Stomach (tissue), 19 donors: ENCODE measurements around the gene TRPM3. TPM values are rescaled to one million over a fixed set of nuclear protein-coding genes. Genes with fewer than 3 reads are reported as not detected.

Experiments
- DNase-seq, 2 donors: peaks; one replicate each; pipeline versions ENCODE4 v3.0.0 to v3.0.0-alpha.2; 2013 to 2019
- H3K27ac ChIP-seq, 5 donors: fragments of 200-600 bp in 4 of 5; sonication (generic) in 4 of 5; one replicate each; pipeline ENCODE4 v1.5.1; 2013 to 2019; ENCODE audit warnings: mild to moderate bottlenecking in 1 of 5, moderate library complexity in 1 of 5
- H3K27me3 ChIP-seq, 3 donors: fragments of 200-600 bp; sonication (generic); one replicate each; pipeline ENCODE4 v1.5.1; 2017 to 2019; ENCODE audit warnings: mixed run types in 1 of 3
- H3K36me3 ChIP-seq, 4 donors: fragments of 200-600 bp; sonication (generic); 1 replicate in 3 of 4; 2 replicates in 1 of 4; pipeline ENCODE4 v1.5.1; 2016 to 2019
- H3K4me1 ChIP-seq, 4 donors: fragments of 200-600 bp; sonication (generic); one replicate each; pipeline ENCODE4 v1.5.1; 2016 to 2019
- H3K4me3 ChIP-seq, 4 donors: fragments of 200-600 bp; sonication (generic) in 3 of 4; one replicate each; pipeline ENCODE4 v1.5.1; 2016 to 2019; ENCODE audit warnings: mild to moderate bottlenecking in 1 of 4
- H3K9me3 ChIP-seq, 4 donors: fragments of 200-600 bp; sonication (generic); one replicate each; pipeline ENCODE4 v1.5.1; 2016 to 2019
- EP300 ChIP-seq: sonication (generic); formaldehyde crosslinking; IDR thresholded peaks from one replicate; pipeline ENCODE4 v1.6.1; 2017; ENCODE audit warnings: antibody characterized with exemption
- POLR2A ChIP-seq, 4 donors: fragments of 450-650 bp; IDR thresholded peaks; one replicate each; pipeline ENCODE4 v1.6.1; 2016; ENCODE audit warnings: antibody characterized with exemption in 4 of 4, control low read depth in 2 of 4, mild to moderate bottlenecking in 1 of 4, moderate library complexity in 1 of 4
- POLR2AphosphoS5 ChIP-seq, 3 donors: sonication (generic); formaldehyde crosslinking; IDR thresholded peaks; one replicate each; pipeline ENCODE4 v1.6.1; 2016; ENCODE audit warnings: antibody characterized with exemption in 3 of 3
- WGBS, 5 donors: extraction: QIAGEN DNeasy Blood & Tissue Kit in 3 of 5; methylation state at CpG; one replicate each; pipeline versions ENCODE4 v1.1.5 to v1.1.7; 2013 to 2018; 5-methylcytosine and 5-hydroxymethylcytosine counted together
- intact Hi-C: fragments of 100-400 bp; cut with DNase I; formaldehyde crosslinking; loops from one replicate; pipeline ENCODE4 v1.15.1; 2023; ENCODE audit warnings: low total_unique reads
- long read RNA-seq, 10 donors: transcript quantifications; one replicate each; lab custom pipeline, GENCODE V29; 2026
- polyA plus RNA-seq, 3 donors: library from polyadenylated mRNA; stranded (reverse); fragments of 200-250 nt; gene quantifications; one replicate each; pipeline ENCODE4 v1.2.3, GENCODE V29; 2013
- total RNA-seq, 5 donors: library from RNA; depleted of rRNA; stranded (reverse); fragments of >200 nt; gene quantifications; one replicate each; pipeline versions ENCODE4 v1.1.0 to v1.2.3, GENCODE V29; 2014 to 2016
- TF ChIP-seq, protein P1 (sequence below), 7 experiments: fragments of 450-650 bp in 4 of 7; fragments of 200-600 bp in 3 of 7; sonication (generic) in 3 of 7; IDR thresholded peaks; one replicate each; pipeline ENCODE4 v1.5.1; 2016 to 2019; ENCODE audit warnings: antibody characterized with exemption in 7 of 7, control low read depth in 2 of 7, mild to moderate bottlenecking in 1 of 7
- donor health status: healthy with polysubstance abuse.
- donor health status: Bipolar disorder and iron deficiency.
- donor health status: healthy.

Gene TRPM3
- total RNA-seq (1 to 10 TPM; 1.4 to 6.2 (median 2.3) TPM), polyA plus RNA-seq (under 1 TPM; 0.03 to 0.50 (median 0.15) TPM)
- long read RNA-seq, donor 1: 0 reads
- long read RNA-seq, donor 2: 0 reads
- long read RNA-seq, donor 3: 0 reads
- long read RNA-seq, donor 4: 0 reads
- long read RNA-seq, donor 5: 0 reads
- long read RNA-seq, donor 6: 0 reads
- long read RNA-seq, donor 7: 0 reads
- long read RNA-seq, donor 8: 0 reads
- long read RNA-seq, donor 9: 0 reads
- long read RNA-seq, donor 10: 0 reads

DNA sequence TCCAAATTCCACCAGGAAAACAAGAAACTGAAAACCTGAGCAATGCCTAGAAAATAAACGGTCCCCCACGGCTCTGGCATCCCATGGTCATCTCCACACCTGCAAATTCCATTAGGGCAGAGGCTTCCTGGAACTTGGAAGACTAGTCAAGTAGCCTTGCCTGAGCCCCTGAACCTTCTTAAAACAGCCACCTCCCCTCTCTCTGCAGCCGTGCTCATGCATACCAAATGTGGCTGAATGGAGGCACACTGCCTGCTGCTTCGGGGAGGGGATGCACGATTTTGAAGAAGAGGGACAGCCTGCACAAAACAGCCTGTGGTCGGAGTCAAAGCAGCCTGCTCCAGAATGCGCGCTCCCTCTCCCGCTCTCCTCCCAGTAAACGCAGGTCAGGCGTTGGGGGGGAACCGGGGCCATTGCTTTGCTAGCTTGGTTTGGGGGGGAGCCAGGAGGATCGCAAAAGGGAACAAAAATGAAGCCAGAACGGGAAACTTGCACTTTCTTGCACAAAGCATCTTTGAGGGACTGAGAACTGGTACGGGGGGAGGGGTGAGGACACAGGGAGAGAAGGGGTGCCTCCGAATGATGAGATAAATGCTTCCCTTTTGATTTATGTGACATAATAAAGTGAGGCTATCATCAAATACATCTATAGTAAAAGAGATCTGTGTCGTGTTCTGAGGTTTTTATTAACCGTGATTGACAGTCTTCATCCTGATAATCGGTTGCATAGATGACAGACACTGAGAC lies at the start of gene TRPM3:
TSS of gene TRPM3 (minus strand) at position 347 of the 747 bp plus-strand sequence. CDS start at position 80, 267 bp downstream.
- intact Hi-C loops: no loop called here
- TF ChIP-seq POLR2A (IDR thresholded peaks at IDR 0.05) (no peak), POLR2AphosphoS5 (IDR thresholded peaks at IDR 0.05) (no peak), EP300 (no peak)
- TF ChIP-seq, protein P1, sequence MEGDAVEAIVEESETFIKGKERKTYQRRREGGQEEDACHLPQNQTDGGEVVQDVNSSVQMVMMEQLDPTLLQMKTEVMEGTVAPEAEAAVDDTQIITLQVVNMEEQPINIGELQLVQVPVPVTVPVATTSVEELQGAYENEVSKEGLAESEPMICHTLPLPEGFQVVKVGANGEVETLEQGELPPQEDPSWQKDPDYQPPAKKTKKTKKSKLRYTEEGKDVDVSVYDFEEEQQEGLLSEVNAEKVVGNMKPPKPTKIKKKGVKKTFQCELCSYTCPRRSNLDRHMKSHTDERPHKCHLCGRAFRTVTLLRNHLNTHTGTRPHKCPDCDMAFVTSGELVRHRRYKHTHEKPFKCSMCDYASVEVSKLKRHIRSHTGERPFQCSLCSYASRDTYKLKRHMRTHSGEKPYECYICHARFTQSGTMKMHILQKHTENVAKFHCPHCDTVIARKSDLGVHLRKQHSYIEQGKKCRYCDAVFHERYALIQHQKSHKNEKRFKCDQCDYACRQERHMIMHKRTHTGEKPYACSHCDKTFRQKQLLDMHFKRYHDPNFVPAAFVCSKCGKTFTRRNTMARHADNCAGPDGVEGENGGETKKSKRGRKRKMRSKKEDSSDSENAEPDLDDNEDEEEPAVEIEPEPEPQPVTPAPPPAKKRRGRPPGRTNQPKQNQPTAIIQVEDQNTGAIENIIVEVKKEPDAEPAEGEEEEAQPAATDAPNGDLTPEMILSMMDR (IDR thresholded peaks at IDR 0.05): no peak
- Histone ChIP-seq H3K27me3 (peaks cover 0 to 35% (median 9%) of the 10 kb centered on the region in 3 donors), H3K9me3 (no peaks in the 10 kb centered on the region), H3K4me3 (no peak within 1 kb of the TSS), H3K27ac (no peak within 1 kb of the TSS), H3K36me3 (no peaks in the 10 kb centered on the region), H3K4me1 (peaks cover 0 to 11% (median 2%) of the 10 kb centered on the region in 4 donors)
- peak in 1 of 2 donors; percentile 7 for DNase-seq
- 3 to 6% (median 6%) methylated on average over 19 of the region's 19 CpGs for WGBS, 5 donors

DNA sequence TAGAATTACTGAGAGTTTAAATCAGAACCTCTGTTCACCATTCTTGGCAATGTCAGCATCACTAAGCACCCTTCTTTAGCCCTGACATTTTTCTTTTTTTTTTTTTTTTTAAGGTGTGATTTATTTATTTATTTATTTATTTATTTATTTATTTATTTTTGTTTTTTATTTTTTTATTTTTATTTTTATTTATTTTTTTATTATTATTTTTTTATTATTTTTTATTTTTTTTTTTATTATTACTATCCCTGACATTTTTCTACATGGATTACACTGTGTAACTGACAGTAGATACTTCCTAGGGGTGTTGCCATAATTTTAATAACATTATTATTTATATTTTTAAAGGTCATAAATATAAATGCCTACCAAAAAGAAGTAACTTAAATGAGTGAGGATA lies 47.0 kb upstream of the TRPM3 start:
- H3K4me1 ChIP-seq: no peaks in the 10 kb centered on the region
- H3K27me3 ChIP-seq: no peaks in the 10 kb centered on the region
- TF ChIP-seq POLR2A (IDR thresholded peaks at IDR 0.05) (no peak), EP300 (no peak), POLR2AphosphoS5 (IDR thresholded peaks at IDR 0.05) (no peak)
- TF ChIP-seq, protein P1 (IDR thresholded peaks at IDR 0.05): no peak
- H3K9me3 ChIP-seq: no peaks in the 10 kb centered on the region
- H3K36me3 ChIP-seq: no peaks in the 10 kb centered on the region
- H3K27ac ChIP-seq: no peak overlapping the region
- intact Hi-C loops: no loop called here
- no peak overlapping the region for H3K4me3 ChIP-seq
- DNase-seq: no peak

DNA sequence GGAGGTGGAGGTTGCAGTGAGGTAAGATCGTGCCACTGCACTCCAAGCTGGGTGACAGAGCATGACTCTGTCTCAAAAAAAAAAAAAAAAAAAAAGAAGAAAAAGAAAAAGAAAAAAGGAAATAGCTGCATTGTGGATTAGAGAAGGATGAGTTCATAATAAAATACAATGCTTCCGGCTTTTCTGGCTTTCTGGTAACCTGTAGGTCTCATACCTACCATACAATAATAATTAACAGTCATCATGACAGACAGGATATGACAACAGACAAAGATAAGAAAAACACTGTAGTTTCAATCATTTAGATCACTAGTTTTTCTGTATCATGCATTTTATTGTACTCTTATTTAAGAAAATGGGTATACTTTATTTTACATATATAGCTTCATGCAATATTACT lies 40.7 kb upstream of the TRPM3 start:
- no peak for DNase-seq
- WGBS, 5 donors: 74 to 84% (median 84%) methylated on average over 2 of the region's 2 CpGs
- Histone ChIP-seq H3K27ac (no peak overlapping the region), H3K9me3 (no peaks in the 10 kb centered on the region), H3K36me3 (no peaks in the 10 kb centered on the region), H3K4me3 (no peak overlapping the region), H3K27me3 (no peaks in the 10 kb centered on the region), H3K4me1 (no peaks in the 10 kb centered on the region)
- no peak for TF ChIP-seq EP300
- TF ChIP-seq, protein P1 (IDR thresholded peaks at IDR 0.05): no peak
- no peak for TF ChIP-seq POLR2AphosphoS5 (IDR thresholded peaks at IDR 0.05)
- TF ChIP-seq POLR2A (IDR thresholded peaks at IDR 0.05): no peak
- intact Hi-C loops: no loop called here

GRCh38 chr9:71157731-71158130 lies 36.3 kb upstream of the TRPM3 start:
- 71 to 92% (median 87%) methylated on average over 1 of the region's 1 CpG for WGBS, 5 donors
- Histone ChIP-seq H3K4me3 (no peak overlapping the region), H3K27me3 (no peaks in the 10 kb centered on the region), H3K4me1 (no peaks in the 10 kb centered on the region), H3K27ac (no peak overlapping the region), H3K36me3 (no peaks in the 10 kb centered on the region), H3K9me3 (no peaks in the 10 kb centered on the region)
- no peak for TF ChIP-seq POLR2AphosphoS5 (IDR thresholded peaks at IDR 0.05)
- TF ChIP-seq, protein P1 (IDR thresholded peaks at IDR 0.05): no peak
- TF ChIP-seq POLR2A (IDR thresholded peaks at IDR 0.05): no peak
- TF ChIP-seq EP300: no peak
- DNase-seq: no peak
- intact Hi-C loops: no loop called here
